ENCODE measurements around the gene MAGEA4.
A peak's percentile ranks its signal among the peaks of the same experiment; 100 is the strongest.

Gene MAGEA4

GRCh38 chrX:151935358-151935757 is 22.7 kb downstream of the MAGEA4 start:
- no peak for DNase-seq

GRCh38 chrX:151938172-151938571 is 25.5 kb downstream of the MAGEA4 start:
- no peak for DNase-seq

GRCh38 chrX:151954730-151955129 is 42.0 kb downstream of the MAGEA4 start:
- no peak for DNase-seq

- DNase-seq: no peak
Measured at GRCh38 chrX:151958101-151958500, 45.4 kb downstream of the MAGEA4 start.

GRCh38 chrX:151962034-151962433 is 49.3 kb downstream of the MAGEA4 start:
- DNase-seq: no peak

GRCh38 chrX:151966236-151966635 is 53.5 kb downstream of the MAGEA4 start:
- no peak for DNase-seq

GRCh38 chrX:151970027-151970426 is 57.3 kb downstream of the MAGEA4 start:
- DNase-seq: no peak

- DNase-seq: peak; percentile 59
Measured at GRCh38 chrX:151970661-151971060, 58.0 kb downstream of the MAGEA4 start.

- no peak for DNase-seq
Measured at GRCh38 chrX:151973060-151973661, 60.5 kb downstream of the MAGEA4 start.

GRCh38 chrX:151973851-151974335 is 61.2 kb downstream of the MAGEA4 start:
- no peak for DNase-seq

Data from islet precursor cell (in vitro differentiated cells).